GM23248 (cell line): ENCODE results near the gene CAMK1D.

Experiments used
- EZH2 ChIP-seq: fragments of 200-600 bp; sonication (generic); IDR thresholded peaks from 2 replicates; pipeline ENCODE4 v1.6.1; 2018; ENCODE audit warnings: antibody characterized with exemption, mild to moderate bottlenecking; ENCODE audit not compliant: insufficient read depth, poor library complexity, severe bottlenecking
- EZH2phosphoT487 ChIP-seq: fragments of 200-600 bp; sonication (generic); IDR thresholded peaks from 2 replicates; pipeline ENCODE4 v1.6.1; 2018; ENCODE audit warnings: antibody characterized with exemption, moderate library complexity, mild to moderate bottlenecking, low read depth; ENCODE audit not compliant: insufficient read depth

GRCh38 chr10:12755075-12755474 lies 405.7 kb downstream of the CAMK1D start:
- TF ChIP-seq EZH2: no peak
- TF ChIP-seq EZH2phosphoT487: no peak
